Measurements from ENCODE around the gene DRC3.
"Not testable (repeated sequence)": the region's sequence is repeated elsewhere in the genome, so short reads cannot be mapped to it uniquely, and the experiment has no call there.

GRCh38 chr17:17995887-17996286 lies 23.2 kb downstream of the DRC3 start:
- not testable (repeated sequence) for TF ChIP-seq CTCF, EP300 (IDR thresholded peaks at IDR 0.05)
